GM18951 (cell line): ENCODE results near the gene SASH1.

Experiments
- POLR2A ChIP-seq: IDR thresholded peaks from 4 replicates; pipeline ENCODE4 v1.6.1; 2011; ENCODE audit warnings: mild to moderate bottlenecking; ENCODE audit not compliant: insufficient read length, insufficient read depth; ENCODE audit errors: extremely low read depth
- in situ Hi-C: fragments of 300-500 bp; cut with MboI; formaldehyde crosslinking; loops from one replicate; pipeline ENCODE4 v1.12.0; 2022; ENCODE audit warnings: low sequenced_read_pairs, mixed read lengths, inconsistent platforms; ENCODE audit not compliant: unreplicated experiment

SASH1 gene

GRCh38 chr6:148508401-148509041 is 165.9 kb downstream of the SASH1 start:
- TF ChIP-seq POLR2A = no peak

DNA sequence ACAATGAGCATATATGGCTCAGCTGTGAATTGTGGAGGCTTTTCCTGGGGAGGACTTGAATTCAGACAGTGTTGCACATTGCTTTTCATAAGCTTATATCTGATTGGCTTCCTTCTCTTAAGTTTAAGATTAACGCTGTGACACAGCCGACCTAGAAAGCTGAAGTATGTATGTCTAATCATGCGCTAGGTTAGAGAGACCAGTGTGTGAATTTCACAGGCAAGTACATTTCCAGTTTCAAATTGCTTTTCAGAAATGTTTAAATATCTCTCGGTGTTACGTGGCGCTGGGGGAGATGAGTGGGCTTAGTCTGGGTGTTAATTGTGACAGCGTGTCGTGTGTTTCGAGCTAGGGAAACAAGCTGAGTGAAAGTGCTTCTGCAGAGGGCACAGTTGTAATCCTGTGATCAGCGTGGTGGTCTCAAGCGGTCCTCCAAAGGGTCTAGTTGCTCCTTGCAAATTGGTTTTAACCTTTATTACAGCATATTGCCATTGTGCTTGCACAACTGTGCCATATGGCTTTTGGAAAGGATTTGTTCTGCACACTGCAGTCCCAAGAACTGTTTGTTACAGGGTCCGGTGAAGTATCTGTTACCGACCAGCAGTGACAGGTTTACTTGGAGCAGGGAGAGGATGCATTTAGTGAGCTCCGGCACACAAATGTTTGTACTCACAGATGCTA is 166.6 kb downstream of the SASH1 start:
- TF ChIP-seq POLR2A = no peak
- in situ Hi-C loops = no loop called here

More at GRCh38 chr6:148508401-148509041, 165.9 kb downstream of the SASH1 start:
- in situ Hi-C loops = no loop called here

- no peak for TF ChIP-seq POLR2A
- in situ Hi-C loops = no loop called here
Measured at GRCh38 chr6:148509800-148510581, 167.4 kb downstream of the SASH1 start.

GRCh38 chr6:148513145-148514071 is 170.8 kb downstream of the SASH1 start:
- no peak for TF ChIP-seq POLR2A

GRCh38 chr6:148514091-148514845 is 171.6 kb downstream of the SASH1 start:
- in situ Hi-C loops = no loop called here

More at GRCh38 chr6:148513145-148514071, 170.8 kb downstream of the SASH1 start:
- in situ Hi-C loops = no loop called here

DNA sequence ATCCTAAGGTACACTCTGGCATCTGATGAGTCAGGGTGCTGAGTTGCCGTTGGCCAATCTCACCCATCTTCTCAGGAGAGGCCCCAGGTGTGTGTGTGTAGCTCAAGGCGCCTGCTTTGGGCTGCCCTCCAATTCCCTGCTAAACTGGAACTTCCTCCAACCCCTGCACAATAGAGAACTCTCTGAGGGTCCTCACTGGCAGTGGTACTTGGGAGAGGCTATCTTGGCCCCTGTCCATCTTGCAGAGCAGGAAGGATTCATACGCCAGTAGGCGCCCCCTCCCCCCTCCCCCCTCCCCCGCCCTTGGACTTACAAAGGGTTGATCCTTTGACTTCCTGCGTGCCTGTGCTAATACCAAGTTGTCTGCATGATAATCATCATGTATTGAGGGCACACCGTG is 173.6 kb downstream of the SASH1 start:
- in situ Hi-C loops = no loop called here
- TF ChIP-seq POLR2A = no peak

More at GRCh38 chr6:148514091-148514845, 171.6 kb downstream of the SASH1 start:
- no peak for TF ChIP-seq POLR2A

GRCh38 chr6:148516617-148517016 is 174.0 kb downstream of the SASH1 start:
- TF ChIP-seq POLR2A = no peak
- in situ Hi-C loops = no loop called here

DNA sequence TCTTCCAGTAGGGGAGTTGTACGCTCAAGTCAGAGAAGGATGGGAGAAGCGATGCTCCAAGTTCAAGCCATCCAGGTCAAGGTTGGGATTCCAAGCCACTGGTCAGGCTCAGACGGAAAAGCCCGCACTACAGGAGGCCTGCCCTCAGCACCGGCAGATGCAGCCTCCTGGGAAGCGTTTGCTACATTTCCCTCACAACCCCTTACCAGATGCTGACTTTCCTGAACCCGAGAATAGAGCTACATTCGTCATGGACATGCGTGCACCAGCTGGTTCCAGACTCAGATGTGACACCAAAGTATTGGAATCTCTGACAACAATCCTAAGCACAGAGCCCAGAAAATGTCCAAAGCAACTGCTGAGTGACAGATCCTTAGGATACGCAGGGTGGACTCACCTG is 174.8 kb downstream of the SASH1 start:
- in situ Hi-C loops = no loop called here
- no peak for TF ChIP-seq POLR2A

DNA sequence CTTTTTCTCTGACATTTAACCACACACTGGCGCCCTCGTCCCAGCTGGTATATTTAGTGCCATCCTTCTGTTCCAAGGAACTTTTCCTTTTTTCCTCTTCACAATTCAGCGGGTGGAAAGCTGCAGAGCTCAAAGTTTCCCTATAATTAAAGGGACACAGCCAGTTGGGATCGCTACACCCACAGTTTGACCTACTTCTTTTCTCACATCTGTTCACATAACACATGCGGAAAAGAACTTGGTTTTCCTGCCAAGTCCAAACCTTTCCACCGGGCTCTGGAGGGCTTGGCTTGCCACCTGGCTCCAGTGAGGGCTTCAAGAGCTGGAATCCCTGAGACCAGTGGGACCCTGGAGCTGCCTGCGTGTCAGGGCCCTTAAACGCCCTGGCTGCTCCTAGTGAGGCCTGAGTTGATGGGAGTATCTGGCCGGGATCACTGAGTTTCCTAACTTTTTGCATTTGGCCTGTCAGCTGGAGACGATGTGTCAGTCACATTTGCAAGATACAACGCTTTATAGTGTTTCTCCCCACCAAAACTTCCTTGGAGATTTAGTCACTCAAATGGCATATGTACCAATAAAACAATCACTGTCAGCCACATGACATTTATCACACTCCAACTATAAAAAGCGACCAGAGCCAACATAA is 176.0 kb downstream of the SASH1 start:
- in situ Hi-C loops = no loop called here
- TF ChIP-seq POLR2A = no peak

DNA sequence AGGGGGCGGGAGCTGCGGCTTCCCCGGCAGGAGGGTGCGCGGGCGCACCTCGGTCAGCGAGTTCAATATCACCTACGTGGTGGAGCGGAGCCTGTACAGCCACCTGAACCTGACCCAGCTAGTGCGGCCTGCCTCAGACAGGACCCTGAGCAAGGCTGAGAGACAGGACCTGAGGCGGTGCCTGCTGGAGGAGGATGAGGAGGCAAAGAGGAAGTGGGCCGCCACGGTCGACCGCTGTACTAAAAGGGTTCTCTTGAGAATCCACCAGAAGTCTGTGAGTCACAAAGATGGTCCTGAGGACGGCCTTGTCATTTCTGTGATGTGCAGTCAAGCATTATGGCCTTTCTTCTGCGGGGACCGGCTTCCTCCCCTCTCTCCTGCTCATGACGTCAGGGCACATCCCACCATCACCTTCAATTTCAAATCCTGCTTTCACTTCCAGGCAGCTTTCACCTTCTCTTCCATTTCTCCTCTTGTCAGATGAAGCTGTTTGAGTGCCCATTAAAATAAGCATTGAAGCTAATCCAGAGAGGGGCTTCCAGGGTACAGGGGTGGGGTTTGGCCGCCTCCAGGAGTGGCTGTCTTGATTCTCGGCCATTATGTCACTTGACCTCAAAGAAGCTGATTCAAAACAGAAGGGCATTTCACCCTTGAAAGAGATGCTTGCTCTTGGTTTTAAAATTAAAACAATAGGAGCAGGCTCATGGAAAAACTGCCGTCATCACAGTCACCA is 177.6 kb downstream of the SASH1 start:
- in situ Hi-C loops = no loop called here
- TF ChIP-seq POLR2A = no peak

DNA sequence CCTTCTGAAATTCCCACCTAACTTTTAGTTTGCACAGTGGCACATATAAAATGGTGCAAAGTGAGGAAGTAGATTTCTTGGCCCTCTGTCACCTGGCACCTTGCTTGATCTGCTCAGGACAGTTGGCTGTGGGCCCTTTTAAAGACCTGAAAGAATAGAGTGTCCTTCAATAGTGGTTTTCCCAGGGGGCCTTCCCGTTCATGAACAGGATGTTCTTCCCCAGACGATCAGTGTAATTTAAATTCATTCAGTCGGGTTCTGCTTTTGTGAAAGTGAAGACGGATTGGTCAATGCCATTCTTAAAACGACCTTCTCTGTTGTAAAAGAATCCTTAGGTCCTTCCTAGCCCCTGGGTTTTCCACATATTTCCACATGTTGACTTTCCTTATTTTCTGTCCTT is 178.5 kb downstream of the SASH1 start:
- no peak for TF ChIP-seq POLR2A
- in situ Hi-C loops = no loop called here
